NCI-H2107 (cell line): Measurements from ENCODE around the gene SOX5.

Experiments
- DNase-seq: peaks from one replicate; lab custom pipeline; 2025; lab: John Stamatoyannopoulos, UW

SOX5 gene

DNA sequence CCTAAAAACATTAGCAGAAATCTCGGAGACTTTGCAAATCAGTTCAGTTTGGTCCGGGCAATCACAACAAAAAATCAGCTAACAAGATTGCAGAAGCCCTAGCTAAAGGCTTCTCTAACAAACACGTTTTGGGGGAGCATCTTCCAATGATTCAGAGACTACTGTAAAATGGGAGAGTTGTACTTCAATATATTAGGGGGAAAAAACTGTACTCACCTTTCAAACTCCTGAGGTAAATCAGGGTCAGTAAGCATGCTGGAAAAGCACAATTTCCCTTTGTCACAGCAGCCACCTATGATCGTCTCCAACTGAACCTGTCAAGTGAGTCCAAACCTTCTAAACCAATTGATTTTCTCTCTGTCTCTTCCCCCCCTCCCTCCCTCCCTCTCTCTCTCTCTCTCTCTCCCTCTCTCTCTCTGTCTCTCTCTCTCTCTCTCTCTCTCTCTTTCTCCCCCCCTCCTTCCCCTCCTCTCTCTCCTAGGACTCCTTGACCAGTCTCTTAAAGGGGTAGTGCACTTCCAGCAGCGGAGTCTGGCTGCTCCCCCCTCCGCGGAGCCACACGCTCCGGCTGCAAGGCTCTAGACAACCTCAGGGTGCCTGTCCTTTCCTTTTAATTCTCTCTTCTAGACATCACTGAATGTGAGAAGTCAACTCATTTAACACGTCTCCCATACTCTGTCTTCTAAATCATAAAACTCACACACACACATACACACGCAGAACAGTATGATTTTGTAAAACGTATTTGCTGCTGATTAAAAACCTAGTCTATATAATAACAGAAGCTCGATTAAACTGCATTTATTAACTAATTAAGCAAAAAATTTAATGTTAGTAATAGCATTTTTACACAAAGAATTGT lies at the start of gene SOX5:
TSS of gene SOX5 (minus strand) at position 323 of the 862 bp plus-strand sequence. CDS start at position 254, 69 bp downstream.
- DNase-seq: no peak

DNA sequence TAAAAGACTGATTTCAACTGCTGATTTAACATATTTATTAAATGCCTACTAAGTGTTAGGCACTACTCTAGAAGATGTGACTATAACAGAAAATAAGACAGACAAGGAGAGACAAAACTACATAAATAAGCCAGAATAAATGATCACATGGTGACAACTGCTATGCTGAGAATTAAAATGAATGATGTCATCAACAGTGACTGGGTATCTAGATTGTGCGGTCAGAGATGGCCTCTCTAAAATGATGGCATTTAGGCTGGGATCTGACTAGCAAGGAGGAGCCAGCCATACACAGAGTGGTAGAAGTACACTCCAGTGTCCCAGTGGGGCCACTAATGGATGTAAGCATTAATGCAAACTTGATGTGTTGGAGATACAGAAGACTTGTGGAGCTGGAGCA lies 37.6 kb upstream of the SOX5 start:
- no peak for DNase-seq

DNA sequence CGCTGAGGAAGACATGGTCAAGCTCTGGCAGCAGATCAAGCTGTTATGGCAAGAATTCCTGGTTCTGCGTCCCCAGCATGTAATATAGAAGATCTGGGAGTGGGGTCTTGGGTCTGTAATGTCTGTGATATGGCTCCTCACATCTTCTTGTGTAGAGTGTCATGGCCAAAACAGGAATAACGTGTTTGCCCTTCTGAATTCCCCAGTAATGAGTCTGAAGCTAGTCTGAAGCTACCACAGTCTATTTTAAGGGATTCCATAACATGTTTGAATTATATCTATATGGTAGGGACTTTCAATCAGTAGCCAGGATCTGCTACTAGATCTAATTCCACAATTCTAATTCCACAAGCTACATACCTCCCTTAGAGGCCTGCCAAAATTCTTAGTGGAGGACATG lies 31.4 kb upstream of the SOX5 start:
- DNase-seq: no peak

DNA sequence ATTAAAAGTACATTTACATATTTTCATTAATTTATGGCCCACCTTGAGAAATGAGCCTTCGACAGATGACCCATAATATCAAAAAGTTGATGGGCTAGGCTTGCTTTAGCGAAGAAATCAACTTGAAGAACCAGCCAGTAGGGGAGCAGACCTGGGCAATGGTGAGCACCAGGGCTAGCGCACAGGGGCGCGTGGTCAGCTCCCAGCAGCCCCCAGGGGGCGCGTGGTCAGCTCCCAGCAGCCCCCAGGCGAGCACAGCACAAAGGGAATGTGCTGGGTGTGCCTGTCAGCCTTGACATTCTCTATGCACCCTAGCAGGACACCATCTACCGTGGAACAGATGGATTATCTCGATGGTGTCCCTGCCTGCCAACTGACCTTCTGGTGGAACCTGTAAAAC lies 15.3 kb upstream of the SOX5 start:
- no peak for DNase-seq

DNA sequence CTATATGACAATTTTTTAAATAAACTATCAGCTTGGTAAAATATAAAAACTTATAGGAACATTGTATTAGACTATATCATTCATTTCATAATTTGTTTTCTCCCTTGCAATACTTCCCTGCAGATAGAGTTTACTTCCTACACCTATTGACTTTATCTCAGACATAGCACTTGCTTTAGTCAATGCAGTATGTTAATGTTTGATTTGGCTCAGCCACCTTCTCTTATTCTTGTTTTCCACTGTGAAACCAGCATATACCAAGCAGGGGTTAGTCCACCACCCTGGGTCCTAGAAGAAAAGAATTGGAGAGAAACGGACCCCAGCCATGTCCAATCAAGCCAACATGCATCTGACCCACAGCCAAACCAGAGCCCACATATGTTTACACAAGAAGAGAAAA lies 10.4 kb upstream of the SOX5 start:
- no peak for DNase-seq

DNA sequence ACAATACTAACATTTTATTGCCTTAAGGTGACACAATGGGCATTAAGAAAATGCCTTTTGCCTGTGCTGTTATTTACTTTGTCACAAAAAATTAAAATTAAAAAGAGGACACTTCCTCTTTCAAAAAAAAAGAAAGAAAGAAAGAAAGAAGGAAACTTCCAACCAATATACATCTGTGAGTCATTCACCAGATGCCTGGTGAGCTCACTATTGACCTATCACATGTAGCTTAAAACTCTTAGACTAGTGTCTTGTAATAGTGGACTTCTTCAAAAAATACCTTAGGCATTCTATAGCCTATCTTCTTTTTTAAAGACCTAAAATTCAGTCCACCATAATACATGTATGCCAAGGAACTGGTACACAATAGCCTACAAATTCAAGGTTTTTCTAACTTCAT lies 4.9 kb upstream of the SOX5 start:
- DNase-seq: no peak

DNA sequence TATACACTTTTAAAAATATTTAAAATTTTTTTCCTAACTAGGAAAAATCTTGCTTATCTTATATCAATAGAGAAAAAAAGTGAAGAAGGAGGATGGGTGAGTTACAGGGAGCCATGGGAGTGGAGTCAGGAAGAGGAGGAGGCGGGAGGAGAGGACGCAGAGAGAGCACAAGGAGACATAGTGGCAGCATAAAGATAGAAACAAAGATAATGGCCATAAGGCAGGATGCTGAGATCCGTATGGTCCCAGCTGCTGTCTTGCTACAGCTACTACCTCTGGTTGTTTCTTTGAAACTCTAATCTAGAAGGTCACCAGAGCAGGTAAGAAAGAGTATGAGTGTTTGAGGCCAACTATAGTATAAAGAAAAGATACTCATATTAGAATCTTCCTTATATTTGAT lies 2.6 kb upstream of the SOX5 start:
- no peak for DNase-seq

DNA sequence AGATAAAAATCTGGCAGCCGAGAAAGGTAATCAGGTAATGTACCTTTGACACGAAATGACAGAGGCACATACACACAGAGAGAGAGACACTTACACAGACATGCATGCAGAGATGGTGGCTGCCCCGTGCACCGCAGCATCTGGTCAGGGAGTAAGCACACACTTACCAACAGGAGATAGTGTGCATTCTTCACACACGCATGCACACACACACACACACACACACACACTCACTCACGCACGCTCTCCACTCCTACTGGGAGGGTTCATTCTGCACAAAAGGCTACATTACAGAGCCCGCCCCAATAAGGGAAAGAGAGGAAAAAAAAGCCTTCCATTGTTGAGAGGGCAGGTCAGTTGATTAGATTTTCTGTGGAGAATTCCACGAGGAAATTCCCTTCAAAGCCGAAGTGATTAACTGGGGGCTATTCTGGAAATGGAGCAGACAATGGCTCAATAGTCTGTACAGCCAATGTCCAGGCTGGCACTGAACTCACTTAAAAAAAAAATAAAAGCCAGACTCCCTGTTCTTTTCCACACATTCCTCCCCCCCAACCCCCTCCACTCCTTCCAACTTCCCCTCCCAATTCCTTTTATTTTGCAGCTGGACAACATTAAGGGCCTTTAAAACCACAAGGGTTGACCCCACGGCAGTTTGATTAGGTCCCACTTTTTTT lies 1.4 kb upstream of the SOX5 start:
- DNase-seq: no peak

DNA sequence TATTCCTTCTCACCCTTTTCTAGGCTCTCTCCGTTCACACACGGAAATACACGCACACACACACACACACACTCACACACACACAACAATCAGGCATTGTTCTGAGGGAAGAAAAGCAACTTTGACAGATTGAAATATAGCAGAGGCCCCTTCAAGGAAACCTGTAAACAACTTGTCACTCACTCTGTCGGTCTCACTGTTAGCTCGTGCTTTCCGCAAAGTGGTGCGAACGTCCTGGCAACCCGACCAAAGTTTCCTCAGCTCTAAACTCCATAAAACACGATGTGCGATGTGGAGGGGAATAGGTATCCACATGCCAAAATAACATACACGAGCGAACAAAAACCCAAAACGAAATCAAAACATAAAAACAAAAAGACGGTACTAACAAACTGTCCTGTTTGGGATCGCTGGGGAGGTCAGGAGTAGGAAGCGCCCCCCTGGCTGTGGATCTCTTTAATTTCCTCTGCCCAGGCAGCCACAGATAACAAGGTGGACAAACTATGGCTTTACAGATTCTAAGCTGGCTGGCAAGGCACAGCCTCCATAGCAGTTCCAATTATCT lies 822 bp upstream of the SOX5 start:
- no peak for DNase-seq

DNA sequence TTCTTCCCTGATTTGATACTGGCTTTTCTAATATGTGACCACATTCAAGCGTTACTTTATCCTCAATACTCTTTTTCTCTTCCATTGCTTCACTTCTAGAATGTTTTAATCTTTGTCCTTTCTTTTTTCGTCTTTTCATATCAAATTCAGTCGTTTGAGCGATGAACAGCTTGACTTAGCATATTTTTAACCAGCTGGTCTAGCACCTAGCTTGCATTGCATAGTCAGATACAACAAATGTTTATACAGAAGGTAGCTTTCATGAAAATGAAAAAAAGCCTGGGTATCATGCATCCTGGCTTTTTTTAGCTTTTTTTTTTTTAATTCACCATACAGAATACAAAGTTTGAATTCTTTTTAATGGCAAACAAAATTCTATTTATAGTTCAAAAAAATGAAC lies 1.2 kb downstream of the SOX5 start:
- DNase-seq: no peak

DNA sequence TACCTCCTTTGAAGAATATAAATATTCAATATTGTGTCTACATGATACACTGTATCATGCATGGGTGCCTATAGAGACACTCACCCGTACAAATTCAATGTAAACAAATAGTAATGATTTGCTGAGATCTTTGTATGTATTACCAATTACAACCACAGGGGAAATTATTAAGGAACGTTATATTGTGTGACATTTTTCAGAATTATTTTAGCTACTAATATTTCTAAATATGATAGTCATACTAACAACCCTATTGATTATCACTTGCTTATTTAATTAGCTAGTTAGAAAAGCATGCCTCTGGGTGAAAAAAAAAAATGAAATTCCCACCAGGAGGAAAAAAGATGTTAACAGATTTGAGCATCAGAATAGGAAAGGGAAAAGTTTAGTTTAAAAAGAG lies 2.1 kb downstream of the SOX5 start:
- no peak for DNase-seq

DNA sequence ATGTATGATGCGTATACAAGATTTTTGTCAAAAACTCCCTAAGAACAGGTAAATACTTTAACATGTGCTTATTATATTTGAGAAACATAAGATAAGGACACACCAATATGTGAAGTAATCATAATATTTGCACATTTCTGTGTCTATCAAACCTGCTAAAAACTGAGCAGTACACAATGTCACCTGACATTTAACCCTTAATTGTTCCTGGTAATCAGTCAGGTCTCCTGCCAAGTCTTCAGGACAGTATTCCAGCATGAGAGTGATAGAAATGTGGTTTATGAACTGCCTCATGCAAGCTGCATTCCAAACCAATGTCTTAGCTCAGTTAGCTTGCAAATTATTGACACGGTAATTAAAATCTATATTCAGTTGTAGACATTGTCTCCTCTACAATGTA lies 4.2 kb downstream of the SOX5 start:
- DNase-seq: no peak

DNA sequence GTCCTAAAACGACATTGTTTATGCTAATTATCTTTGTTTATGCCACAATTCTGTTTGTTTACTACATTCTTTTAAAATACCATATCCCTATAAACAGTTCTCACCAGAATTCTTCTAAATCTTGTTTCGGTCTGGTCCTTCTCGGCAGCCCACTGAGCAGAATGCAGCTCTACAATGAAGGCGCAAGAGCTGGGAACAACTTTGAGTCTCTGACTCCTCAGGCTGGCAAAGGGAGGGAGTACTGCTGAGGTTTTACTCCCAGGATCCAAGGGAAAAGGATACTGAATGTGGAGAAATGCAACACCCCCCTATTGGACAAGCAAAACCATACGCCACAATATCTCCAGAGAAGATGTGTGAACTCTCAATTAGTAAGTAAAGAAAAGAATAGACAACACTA lies 5.4 kb downstream of the SOX5 start:
- DNase-seq: no peak

DNA sequence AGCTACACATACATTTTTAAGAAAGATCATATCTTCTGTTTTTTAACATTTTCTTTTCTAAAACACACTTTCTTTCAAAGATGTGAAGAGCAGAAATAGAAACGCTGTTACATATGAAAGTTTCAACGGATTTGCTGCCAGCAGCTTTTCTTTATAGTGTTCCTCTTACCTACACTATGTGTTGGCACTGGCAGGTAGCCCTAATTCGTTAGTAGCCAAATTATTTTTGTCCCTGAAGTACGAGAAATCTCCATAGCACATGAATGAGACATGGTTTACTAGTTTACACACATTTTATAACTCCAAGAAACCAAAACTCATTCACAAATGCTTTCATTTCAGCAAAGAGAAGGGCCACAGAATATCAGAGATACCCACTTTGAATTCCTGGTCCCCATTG lies 6.6 kb downstream of the SOX5 start:
- no peak for DNase-seq

DNA sequence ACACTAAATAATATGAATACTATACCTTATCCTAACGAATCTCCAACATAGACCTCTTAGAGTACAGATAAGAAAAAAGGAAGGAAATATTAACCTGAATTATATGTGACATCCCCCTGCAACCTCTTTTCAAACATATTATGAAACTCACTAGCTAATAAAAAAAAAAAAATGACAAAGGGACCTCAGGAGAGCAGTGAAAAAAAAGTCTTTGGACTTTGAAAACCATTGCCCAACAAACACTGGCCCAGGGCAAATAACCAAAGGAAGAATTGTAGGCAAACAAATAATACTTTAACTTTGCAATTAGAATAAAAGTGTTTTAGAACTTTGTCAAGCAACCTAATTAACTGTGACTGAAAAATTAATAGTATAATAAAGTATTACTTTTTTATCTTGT lies 7.7 kb downstream of the SOX5 start:
- DNase-seq: no peak

DNA sequence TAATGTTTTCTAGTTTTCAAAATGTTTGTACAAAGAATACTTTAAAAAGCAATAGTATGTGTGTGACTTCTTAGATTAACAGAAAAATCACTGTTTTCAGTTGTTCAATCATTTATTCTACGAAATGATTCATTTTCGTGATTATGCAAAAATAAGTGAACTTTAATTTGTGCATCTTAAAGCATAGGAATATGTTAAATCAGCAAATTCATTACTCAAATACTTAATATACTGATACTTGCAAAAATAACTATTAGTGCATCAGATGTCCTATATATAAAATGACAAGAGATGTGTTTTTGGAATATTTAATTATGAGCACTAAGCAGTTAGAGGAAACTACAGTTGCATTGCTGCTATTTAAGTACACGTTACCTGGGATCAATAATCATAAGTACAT lies 11.0 kb downstream of the SOX5 start:
- DNase-seq: no peak

DNA sequence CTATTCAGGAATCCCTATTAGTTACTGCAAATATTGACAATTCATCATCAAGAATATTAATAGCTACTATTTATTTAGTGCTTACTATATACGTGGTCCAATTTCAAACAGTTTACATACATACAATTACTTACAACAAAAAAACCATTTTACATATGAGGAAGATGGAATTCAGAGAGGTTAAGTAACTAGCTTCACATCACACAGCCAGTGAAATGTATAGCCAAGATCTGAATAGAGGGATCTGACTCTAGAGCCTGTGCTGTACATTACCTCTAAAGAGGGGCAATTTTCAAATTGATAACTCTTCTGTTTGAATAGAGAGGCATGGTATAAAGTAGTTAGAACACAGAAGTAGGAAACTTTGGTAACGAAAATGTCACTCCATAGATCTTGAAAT lies 18.3 kb downstream of the SOX5 start:
- DNase-seq: no peak

DNA sequence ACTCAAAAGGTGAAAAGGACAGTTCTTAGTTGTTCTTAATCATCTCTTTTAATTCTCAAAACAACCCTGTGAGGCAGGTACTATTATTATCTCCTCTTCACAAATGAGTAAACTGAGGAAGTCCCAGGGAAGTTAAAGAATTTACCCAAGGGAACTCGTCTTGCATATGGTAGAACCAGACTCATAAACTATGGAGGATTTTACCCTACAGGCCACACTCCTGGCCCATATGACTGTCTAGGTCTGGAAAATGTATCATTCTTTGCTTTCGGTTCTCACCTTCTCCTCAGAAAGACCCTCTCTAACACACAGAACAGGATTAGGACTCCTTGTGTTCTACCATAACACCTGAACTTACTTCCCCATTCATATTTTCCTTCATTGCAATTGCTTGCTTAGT lies 18.9 kb downstream of the SOX5 start:
- no peak for DNase-seq

DNA sequence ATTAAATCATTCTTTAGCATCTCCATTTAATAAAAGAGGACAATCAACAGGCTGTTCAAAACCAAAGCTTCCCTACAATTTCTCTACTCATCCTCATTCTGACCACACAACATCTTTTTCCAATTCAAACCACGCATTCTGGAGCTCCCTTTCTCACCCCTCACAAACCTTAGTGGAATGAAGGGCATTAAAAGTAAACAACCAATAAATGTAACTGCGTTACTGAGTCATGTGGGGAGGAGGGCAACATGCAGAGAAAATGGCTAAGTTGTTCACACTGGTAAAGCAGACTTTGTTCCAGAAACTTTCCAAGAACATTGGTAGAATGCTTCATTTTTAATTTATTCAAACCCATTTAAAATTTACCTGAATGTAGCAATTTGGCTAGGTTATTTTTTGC lies 19.6 kb downstream of the SOX5 start:
- no peak for DNase-seq

DNA sequence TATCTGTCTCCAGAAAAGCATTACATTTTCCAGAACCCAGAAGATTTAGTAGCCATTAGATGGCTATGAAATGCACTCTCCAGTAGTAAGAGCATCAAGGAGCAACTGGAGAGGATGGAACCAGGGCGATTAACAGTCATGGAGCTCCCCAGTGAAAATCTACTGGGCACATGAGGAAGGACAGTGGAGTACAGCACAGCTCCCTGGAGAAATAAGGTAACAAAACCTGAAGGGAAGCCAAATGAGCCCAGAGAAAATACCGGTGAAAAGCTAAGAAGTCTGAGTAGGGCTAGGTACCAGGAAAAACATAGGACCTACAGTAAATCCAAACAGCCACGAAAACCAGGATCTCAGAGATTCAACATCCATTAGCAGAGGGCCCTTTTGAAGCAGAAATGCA lies 21.6 kb downstream of the SOX5 start:
- DNase-seq: no peak

DNA sequence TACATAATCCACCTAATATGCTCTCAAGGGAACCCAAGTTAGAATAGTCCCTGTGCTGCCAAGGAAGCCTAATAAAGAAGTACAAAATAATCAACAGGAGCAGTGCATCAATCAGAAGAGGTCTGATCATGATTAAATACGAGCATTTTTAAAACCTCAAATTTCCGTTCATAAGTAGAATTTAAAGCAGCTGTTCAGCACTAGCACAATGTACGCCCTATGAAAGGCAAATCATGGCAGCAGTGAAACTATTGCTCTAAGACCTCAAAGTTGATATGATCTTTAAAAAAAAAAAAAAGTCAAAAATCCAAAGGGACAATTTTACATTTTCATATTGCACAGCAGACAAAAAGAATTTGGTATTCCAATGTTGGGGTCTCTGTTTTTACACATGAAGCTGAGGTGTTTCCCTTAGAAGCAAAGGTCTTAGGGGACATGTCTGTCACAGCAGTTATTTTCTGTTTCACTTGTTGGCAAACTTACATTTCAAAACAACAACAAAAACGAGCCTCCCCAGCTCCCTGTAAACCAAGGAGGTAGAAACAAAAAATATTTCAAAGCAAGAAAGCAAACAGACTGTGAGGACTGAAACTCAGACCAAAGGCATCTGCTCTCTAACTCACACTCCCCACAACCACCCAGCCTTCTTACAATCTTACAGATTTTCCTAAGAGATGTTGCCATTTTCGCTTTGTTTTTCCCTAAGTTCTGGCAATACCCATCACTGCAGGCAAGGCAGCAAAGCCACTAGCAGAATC lies 28.2 kb downstream of the SOX5 start:
- no peak for DNase-seq

DNA sequence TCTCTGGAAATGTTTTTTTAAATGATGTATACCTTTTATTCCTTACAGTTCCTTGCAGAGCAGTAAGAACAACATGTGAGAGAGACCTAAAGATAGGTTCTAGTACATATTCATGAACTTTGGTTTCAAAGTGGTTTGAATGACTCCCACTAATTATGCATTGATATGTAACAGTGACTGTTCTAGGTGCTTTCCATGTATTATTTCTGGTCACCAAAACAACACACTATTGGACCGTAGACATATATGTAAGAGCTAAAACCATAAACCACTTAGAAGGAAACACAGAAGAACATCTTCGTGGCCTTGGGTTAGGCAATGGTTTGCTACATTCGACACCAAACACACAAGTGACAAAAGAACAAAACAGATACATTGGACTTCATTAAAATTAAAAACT lies 37.9 kb downstream of the SOX5 start:
- DNase-seq: no peak

DNA sequence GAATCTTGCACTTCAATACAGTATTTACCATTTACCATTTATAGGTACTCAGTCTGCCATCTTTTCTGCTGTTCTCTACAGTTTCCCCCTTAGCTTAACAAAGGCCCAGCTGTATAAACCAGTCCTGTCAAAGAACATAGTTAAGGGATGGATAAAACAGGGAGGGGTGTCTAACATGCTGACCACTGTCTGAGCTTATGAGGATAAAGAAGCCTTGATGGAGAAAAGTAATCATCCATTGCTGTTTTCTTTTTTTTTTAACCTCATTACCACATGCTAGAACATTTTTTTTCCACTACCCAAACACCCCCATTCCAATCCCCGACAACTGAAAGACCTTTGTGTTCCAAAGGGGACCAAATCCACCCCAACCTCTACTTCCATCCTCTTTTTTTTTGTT lies 39.9 kb downstream of the SOX5 start:
- DNase-seq: no peak
